NOMO-1 treated with dmso at 0.1 percent for 144 hours (cell line): ENCODE data around the gene TMTC1.
"Not testable (repeated sequence)": the region's sequence is repeated elsewhere in the genome, so short reads cannot be mapped to it uniquely, and the experiment has no call there.

ENCODE experiments used
- DNase-seq: peaks from one replicate; lab custom pipeline; 2025; ENCODE audit not compliant: unreplicated experiment; lab: John Stamatoyannopoulos, UW

The TMTC1 gene

GRCh38 chr12:29580971-29581370, 202.8 kb downstream of the TMTC1 start:
- DNase-seq: no peak

GRCh38 chr12:29578731-29579130, 205.0 kb downstream of the TMTC1 start:
- DNase-seq: no peak

DNA sequence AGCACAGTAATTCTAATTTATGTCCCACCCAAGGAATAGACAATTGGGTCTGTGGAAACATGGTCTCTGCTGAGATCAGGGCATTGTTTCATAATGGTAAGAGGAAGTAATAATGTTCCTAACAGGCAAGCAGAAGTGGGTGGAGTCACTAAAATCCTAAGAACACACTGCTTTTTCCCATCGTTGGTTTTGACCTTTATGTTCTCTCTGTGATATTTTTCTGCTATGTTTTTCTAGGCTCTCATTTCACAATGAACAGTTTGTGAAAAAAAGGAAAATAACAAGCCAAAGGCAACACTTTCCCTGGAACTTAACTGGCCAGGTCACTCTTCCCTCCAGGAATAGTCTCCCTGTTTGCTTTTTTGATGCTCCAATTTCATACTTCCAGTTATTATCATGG, 205.7 kb downstream of the TMTC1 start:
- DNase-seq: no peak

DNA sequence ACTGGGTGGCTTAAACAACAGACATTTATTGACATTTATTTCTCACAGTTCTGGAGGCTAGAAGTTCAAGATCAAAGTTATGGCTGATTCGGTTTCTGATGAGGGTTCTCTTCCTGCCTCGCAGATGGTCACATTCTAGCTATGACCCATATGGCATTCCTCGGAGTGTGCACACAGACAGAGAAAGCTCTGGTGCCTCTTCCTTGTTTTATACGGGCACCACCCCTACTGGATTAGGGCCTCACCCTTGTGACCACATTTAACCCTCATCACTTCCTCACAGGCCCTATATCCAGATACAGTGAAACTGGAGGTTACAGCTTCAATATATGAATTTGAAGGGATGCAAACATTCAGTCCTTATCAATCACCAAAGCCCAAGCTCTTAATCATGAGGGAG, 209.2 kb downstream of the TMTC1 start:
- no peak for DNase-seq

DNA sequence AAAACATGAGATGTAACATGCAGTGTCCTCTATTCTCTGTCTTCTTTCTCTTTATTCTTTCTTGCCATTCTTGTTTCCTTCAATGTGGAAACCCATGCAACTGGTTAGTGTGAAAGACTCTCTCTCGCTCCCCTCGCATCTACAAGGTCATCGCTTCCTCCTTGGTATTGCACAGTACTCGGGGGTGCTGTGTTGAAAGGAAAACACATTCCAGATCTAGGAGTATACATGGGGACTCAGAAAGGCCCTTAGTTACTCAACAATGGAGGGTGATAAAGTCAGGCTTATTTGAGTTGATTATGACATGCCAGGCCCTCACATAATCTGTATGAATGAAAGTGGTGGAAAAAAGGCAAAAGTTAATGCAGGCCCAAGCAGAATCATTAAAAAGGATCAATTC, 210.8 kb downstream of the TMTC1 start:
- DNase-seq: no peak

DNA sequence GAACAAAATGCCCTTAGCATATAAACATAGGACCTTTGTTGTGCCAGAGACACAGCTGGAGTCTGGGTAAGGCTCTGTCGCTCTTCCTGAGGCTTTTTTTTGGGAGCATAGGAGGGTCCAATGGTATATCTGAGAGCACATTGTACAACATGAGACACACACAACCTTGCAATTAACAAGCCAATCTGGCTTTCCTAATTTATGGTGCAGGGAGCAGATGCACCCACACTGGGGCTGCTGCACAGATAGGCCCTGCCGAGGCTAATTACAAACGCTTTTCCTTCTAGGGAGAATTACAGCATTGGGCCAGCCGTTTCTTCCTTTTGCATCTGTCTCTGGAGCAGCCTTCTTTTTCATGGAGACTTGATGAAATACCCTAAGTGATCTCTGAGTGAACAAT, 211.3 kb downstream of the TMTC1 start:
- DNase-seq: no peak

DNA sequence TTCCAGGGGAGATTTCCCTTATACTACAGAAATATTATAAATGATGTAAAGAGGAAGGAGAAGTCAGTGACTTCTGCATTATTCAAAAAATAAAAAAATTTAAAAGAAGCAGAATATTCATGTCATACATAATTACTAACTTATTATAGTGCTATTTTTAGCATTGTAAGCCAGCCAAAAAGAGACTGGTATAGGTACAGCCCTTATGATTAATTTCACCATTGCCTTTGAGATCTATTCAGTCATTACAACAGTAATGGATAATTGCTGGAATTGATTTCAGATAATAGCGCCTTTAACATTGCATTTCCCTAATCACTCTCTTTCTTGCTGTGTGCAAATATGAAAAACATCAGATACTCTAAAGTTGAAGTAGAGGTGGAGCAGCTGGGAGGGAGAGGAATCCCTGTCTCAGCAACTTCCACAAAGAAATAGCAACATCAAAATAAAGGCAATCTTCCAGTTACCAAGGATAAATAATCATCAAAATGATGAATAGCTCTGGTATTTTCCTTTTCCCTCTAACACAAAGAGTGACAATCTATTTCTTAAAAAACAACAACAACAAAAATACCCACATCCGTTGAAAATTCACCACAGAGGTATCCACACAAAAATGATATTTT, 214.5 kb downstream of the TMTC1 start:
- no peak for DNase-seq

- DNase-seq: no peak
Measured at GRCh38 chr12:29566441-29566840, 217.3 kb downstream of the TMTC1 start.

GRCh38 chr12:29565727-29566126, 218.0 kb downstream of the TMTC1 start:
- DNase-seq: no peak

DNA sequence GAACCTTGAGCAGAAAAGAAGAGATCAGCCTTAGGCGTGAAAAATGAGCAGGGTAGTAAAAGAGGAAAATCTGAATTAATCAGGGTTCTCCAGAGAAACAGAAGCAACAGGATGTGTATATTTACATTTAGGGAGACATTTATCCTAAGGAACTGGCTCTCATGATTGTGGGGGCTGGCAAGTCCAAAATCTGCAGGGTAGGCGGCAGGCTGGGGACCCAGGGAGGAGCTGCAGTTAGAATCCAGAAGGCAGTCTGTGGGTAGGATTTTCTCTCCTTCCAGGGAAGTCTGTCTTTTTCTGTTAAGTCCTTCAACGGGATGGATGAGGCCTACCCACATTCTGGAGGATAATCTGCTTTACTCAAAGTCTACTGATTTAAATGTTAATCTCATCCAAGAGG, 218.8 kb downstream of the TMTC1 start:
- DNase-seq: no peak

DNA sequence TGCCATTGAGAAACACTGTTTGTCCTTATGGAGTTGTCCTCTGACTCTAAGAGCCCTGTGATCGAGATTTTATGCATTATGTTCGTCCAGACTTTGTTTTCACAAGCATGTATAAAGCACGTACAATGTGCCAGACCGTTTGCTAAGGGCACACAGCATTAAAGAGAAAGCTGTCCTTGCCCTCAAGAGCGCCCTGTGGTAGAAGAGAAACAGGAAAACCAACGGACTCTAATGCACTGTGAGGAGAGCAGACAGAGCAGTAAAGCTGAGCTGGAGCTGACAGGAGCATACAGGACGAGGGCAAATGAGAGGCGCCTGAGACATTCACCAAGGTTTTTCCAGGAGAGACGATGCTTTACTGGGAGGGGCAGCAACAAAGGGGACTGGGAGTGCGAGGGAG, 220.1 kb downstream of the TMTC1 start:
- DNase-seq: no peak

DNA sequence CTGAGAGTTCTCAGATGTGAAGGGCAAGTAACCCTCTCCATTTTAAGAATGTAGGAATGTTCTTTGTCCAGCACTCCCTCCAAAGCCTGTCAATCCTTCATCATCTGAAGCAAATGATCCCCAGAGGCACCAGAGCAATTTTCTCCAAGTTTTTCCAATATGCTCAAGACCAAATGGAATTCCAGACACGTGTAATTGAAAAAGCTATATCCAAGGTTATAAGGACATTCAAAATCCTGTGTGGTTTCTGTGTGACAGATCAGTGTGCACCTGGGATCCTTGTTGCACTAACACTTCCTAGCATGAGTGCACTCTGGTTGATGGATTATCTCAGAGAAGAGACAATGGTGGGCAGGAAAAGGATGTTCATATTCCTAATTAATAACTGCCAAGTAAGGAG, 220.7 kb downstream of the TMTC1 start:
- no peak for DNase-seq

- DNase-seq: no peak
Measured at GRCh38 chr12:29562110-29562804, 221.5 kb downstream of the TMTC1 start.

GRCh38 chr12:29561664-29562071, 222.1 kb downstream of the TMTC1 start:
- DNase-seq: no peak

GRCh38 chr12:29559198-29559597, 224.5 kb downstream of the TMTC1 start:
- DNase-seq: no peak

- no peak for DNase-seq
Measured at GRCh38 chr12:29556363-29556762, 227.4 kb downstream of the TMTC1 start.

- not testable (repeated sequence) for DNase-seq
Measured at GRCh38 chr12:29555451-29555850, 228.3 kb downstream of the TMTC1 start.

GRCh38 chr12:29552994-29553748, 230.6 kb downstream of the TMTC1 start:
- DNase-seq: no peak

DNA sequence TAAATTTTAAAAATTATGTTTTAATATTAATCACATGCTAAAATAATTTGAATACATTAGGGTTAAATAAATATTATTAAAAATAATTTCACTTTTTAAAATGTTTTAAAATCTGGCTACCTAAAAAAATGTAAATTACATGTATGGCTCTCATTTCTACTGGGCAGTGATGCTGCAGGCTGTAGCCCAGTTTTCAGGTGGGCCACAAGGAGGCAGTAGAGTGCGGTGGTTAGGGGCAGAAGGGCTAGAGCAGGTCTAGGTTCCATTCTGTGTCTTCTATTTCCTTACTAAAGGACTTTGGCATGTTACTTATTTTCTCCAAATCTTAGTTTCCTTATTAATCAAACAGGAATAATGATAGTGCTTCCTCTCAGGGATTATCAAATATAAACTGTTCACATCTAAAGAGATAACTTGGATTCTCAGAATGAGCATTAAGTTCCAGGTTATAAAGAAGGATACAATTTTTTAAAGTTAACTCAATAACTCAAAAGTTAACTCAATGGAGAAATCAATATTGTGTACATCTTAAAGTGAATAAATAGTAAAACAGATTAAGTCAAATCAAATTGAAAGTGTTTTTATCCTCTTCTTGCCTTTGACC, 231.3 kb downstream of the TMTC1 start:
- peak; percentile 55 for DNase-seq

DNA sequence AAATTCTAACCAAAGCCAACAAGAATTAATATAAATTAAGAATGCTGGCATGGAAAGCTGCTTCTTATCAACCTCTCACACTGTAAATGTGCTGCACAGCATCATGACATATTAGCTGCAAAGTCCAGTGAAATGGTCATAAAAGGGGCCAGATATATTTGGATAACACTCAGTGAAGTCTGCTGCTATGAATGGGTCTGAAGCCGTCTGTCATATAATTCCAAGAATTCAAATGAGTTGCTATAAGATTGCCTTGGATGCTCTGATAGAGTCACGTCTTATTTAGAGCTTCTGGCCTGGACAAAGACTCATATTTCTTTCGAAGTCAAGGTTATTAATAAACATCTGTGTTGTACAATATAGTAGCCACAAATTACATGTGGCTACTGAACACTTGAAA, 231.9 kb downstream of the TMTC1 start:
- no peak for DNase-seq

GRCh38 chr12:29547864-29548263, 235.9 kb downstream of the TMTC1 start:
- no peak for DNase-seq

- DNase-seq: no peak
Measured at GRCh38 chr12:29547151-29547632, 236.6 kb downstream of the TMTC1 start.
